ENCODE measurements around the gene BIRC2. TPM values are rescaled to one million over a fixed set of nuclear protein-coding genes. Genes with fewer than 3 reads are reported as not detected.
A peak's percentile ranks its signal among the peaks of the same experiment; 100 is the strongest.

BIRC2 gene
- total RNA-seq, 1 donor from 2014 or later = 34.9 TPM

GRCh38 chr11:102320188-102320587 lies 26.8 kb upstream of the BIRC2 start:
- CTCF ChIA-PET = interaction anchor here (1.5 to 5.4 kb wide), 4 partner anchors 14 to 293 kb away, joined by 3 to 167 read pairs (median 6); no protein-coding TSS in a partner anchor
- Mint-ChIP-seq H3K36me3 (ENCODE audit: low read depth) (peaks cover 70% of the 10 kb centered on the region), H3K27ac (peak overlapping the region; percentile 98), H3K4me3 (peak overlapping the region; percentile 98), H3K27me3 (no peaks in the 10 kb centered on the region), H3K9me3 (no peaks in the 10 kb centered on the region), H3K4me1 (peaks cover 75% of the 10 kb centered on the region)
- intact Hi-C loops (cut with micrococcal nuclease) = no loop called here
- POLR2A ChIA-PET = interaction anchor here (0.7 to 17.6 kb wide), 11 partner anchors 8 to 132 kb away, joined by 3 to 424 read pairs (median 8); partner anchors contain the start of genes BIRC2 and TMEM123
- no peak for DNase-seq
- ATAC-seq (ENCODE audit: low read depth) = no peak
- TF ChIP-seq CTCF (IDR thresholded peaks at IDR 0.05) = no peak

- no peaks in the 10 kb centered on the region for H3K9me3 Mint-ChIP-seq
- no peak for ATAC-seq (ENCODE audit: low read depth)
- peaks cover 70% of the 10 kb centered on the region for H3K4me1 Mint-ChIP-seq
- H3K4me3 Mint-ChIP-seq = peak overlapping the region; percentile 98
- POLR2A ChIA-PET = interaction anchor here (0.6 to 17.6 kb wide), 8 partner anchors 9 to 131 kb away, joined by 3 to 424 read pairs (median 9); partner anchors contain the start of genes BIRC2 and TMEM123
- intact Hi-C loops (cut with micrococcal nuclease) = no loop called here
- H3K36me3 Mint-ChIP-seq (ENCODE audit: low read depth) = peaks cover 74% of the 10 kb centered on the region
- TF ChIP-seq CTCF (IDR thresholded peaks at IDR 0.05) = no peak
- H3K27me3 Mint-ChIP-seq = no peaks in the 10 kb centered on the region
- H3K27ac Mint-ChIP-seq = peak overlapping the region; percentile 98
- no peak for DNase-seq
- CTCF ChIA-PET = interaction anchor here (1.0 to 5.4 kb wide), 5 partner anchors 12 to 292 kb away, joined by 3 to 167 read pairs (median 6); no protein-coding TSS in a partner anchor
Measured at GRCh38 chr11:102320679-102321078, 26.3 kb upstream of the BIRC2 start.

DNA sequence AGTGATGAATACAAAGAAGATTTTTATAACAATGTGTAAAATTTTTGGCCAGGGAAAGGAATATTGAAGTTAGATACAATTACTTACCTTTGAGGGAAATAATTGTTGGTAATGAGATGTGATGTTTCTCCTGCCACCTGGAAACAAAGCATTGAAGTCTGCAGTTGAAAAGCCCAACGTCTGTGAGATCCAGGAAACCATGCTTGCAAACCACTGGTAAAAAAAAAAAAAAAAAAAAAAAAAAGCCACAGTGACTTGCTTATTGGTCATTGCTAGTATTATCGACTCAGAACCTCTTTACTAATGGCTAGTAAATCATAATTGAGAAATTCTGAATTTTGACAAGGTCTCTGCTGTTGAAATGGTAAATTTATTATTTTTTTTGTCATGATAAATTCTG lies 24.5 kb upstream of the BIRC2 start:
- no peak for TF ChIP-seq CTCF (IDR thresholded peaks at IDR 0.05)
- ChIA-PET CTCF (interaction anchor here (1.0 to 5.4 kb wide), 3 partner anchors 13 to 31 kb away, joined by 6 to 167 read pairs (median 6); no protein-coding TSS in a partner anchor), POLR2A (interaction anchor here (0.6 to 17.6 kb wide), 2 partner anchors 19 to 28 kb away, joined by 3 to 424 read pairs; no protein-coding TSS in a partner anchor)
- H3K27ac Mint-ChIP-seq = peak overlapping the region; percentile 74
- intact Hi-C loops (cut with micrococcal nuclease) = no loop called here
- H3K27me3 Mint-ChIP-seq = no peaks in the 10 kb centered on the region
- peaks cover 86% of the 10 kb centered on the region for H3K36me3 Mint-ChIP-seq (ENCODE audit: low read depth)
- DNase-seq (no peak), ATAC-seq (ENCODE audit: low read depth) (no peak)
- peak overlapping the region; percentile 75 for H3K4me3 Mint-ChIP-seq
- no peaks in the 10 kb centered on the region for H3K9me3 Mint-ChIP-seq
- H3K4me1 Mint-ChIP-seq = peaks cover 68% of the 10 kb centered on the region

- H3K27me3 Mint-ChIP-seq = no peaks in the 10 kb centered on the region
- H3K27ac Mint-ChIP-seq = peak overlapping the region; percentile 30
- ATAC-seq (ENCODE audit: low read depth) (no peak), DNase-seq (no peak)
- no peak overlapping the region for H3K4me3 Mint-ChIP-seq
- peaks cover 69% of the 10 kb centered on the region for H3K4me1 Mint-ChIP-seq
- intact Hi-C loops (cut with micrococcal nuclease) = loop anchor here (1.0 kb wide), 1 partner anchor 35 kb away; no protein-coding TSS in a partner anchor
- no peaks in the 10 kb centered on the region for H3K9me3 Mint-ChIP-seq
- CTCF ChIA-PET = interaction anchor here (0.9 to 2.2 kb wide), 3 partner anchors 16 to 30 kb away, joined by 3 to 21 read pairs (median 9); no protein-coding TSS in a partner anchor
- POLR2A ChIA-PET = interaction anchor here (0.7 to 2.1 kb wide), 5 partner anchors 10 to 251 kb away, joined by 3 to 8 read pairs (median 3); no protein-coding TSS in a partner anchor
- no peak for TF ChIP-seq CTCF (IDR thresholded peaks at IDR 0.05)
- H3K36me3 Mint-ChIP-seq (ENCODE audit: low read depth) = peaks cover 88% of the 10 kb centered on the region
Measured at GRCh38 chr11:102323542-102324251, 23.3 kb upstream of the BIRC2 start.

DNA sequence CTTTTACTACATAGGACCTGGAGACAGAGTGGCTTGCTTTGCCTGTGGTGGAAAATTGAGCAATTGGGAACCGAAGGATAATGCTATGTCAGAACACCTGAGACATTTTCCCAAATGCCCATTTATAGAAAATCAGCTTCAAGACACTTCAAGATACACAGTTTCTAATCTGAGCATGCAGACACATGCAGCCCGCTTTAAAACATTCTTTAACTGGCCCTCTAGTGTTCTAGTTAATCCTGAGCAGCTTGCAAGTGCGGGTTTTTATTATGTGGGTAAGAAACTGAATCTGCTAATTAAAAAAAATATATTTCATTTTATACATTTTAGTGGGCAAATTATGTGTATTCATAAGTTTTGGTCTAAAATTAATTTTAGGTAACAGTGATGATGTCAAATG lies 21.9 kb upstream of the BIRC2 start:
- POLR2A ChIA-PET = interaction anchor here (0.6 to 2.1 kb wide), 4 partner anchors 22 to 249 kb away, joined by 3 to 8 read pairs (median 6); partner anchors contain the start of gene BIRC2
- peak overlapping the region; percentile 37 for H3K27ac Mint-ChIP-seq
- no peaks in the 10 kb centered on the region for H3K9me3 Mint-ChIP-seq
- peaks cover 64% of the 10 kb centered on the region for H3K4me1 Mint-ChIP-seq
- no peak overlapping the region for H3K4me3 Mint-ChIP-seq
- DNase-seq (no peak), ATAC-seq (ENCODE audit: low read depth) (no peak)
- intact Hi-C loops (cut with micrococcal nuclease) = no loop called here
- TF ChIP-seq CTCF (IDR thresholded peaks at IDR 0.05) = no peak
- H3K36me3 Mint-ChIP-seq (ENCODE audit: low read depth) = peaks cover 88% of the 10 kb centered on the region
- H3K27me3 Mint-ChIP-seq = no peaks in the 10 kb centered on the region
- CTCF ChIA-PET = interaction anchor here (0.7 to 2.2 kb wide), 5 partner anchors 17 to 36 kb away, joined by 3 to 21 read pairs (median 6); no protein-coding TSS in a partner anchor
